Endodermal cell (in vitro differentiated cells): Measurements from ENCODE around the gene TOP3B. TPM values are rescaled to one million over a fixed set of nuclear protein-coding genes. Genes with fewer than 3 reads are reported as not detected.

Source experiments
- DNase-seq: peaks from one replicate; pipeline ENCODE4 v3.0.0-alpha.2; 2017
- H3K27ac ChIP-seq: 2 replicates; pipeline ENCODE4 v1.5.1; 2013; ENCODE audit warnings: mild to moderate bottlenecking, low read depth, low read length, moderate library complexity
- H3K27me3 ChIP-seq: 2 replicates; pipeline ENCODE4 v1.6.1; 2013; ENCODE audit warnings: mild to moderate bottlenecking, low read length, moderate library complexity; ENCODE audit not compliant: insufficient read depth, control insufficient read depth, poor library complexity, severe bottlenecking
- H3K36me3 ChIP-seq: 2 replicates; pipeline ENCODE4 v1.7.0; 2013; ENCODE audit warnings: mild to moderate bottlenecking, low read length, moderate library complexity; ENCODE audit not compliant: control insufficient read depth, insufficient read depth
- H3K4me1 ChIP-seq: one replicate; pipeline ENCODE4 v1.7.0; 2013; ENCODE audit warnings: low read length; ENCODE audit not compliant: control insufficient read depth, insufficient read depth
- H3K4me3 ChIP-seq: 2 replicates; pipeline ENCODE4 v1.5.1; 2013; ENCODE audit warnings: mild to moderate bottlenecking, low read length, moderate library complexity
- H3K9ac ChIP-seq: 2 replicates; pipeline ENCODE4 v1.6.1; 2013; ENCODE audit warnings: mild to moderate bottlenecking, low read length, moderate library complexity; ENCODE audit not compliant: poor library complexity, severe bottlenecking; ENCODE audit errors: extremely low read depth
- H3K9me3 ChIP-seq: 2 replicates; pipeline ENCODE4 v1.6.1; 2013; ENCODE audit warnings: mild to moderate bottlenecking, low read length, moderate library complexity; ENCODE audit not compliant: control insufficient read depth
- H3K27ac Mint-ChIP-seq: 2 replicates; pipeline ENCODE4 v1.8.0; 2020; ENCODE audit warnings: mixed read lengths
- H3K27me3 Mint-ChIP-seq: 2 replicates; pipeline ENCODE4 v1.8.0; 2021; ENCODE audit warnings: mild to moderate bottlenecking, mixed read lengths; ENCODE audit not compliant: insufficient read depth
- H3K36me3 Mint-ChIP-seq: 2 replicates; pipeline ENCODE4 v1.8.0; 2020; ENCODE audit warnings: low read depth, mixed read lengths
- H3K4me1 Mint-ChIP-seq: 2 replicates; pipeline ENCODE4 v1.8.0; 2020; ENCODE audit warnings: mixed read lengths
- H3K4me3 Mint-ChIP-seq: 2 replicates; pipeline ENCODE4 v1.8.0; 2020; ENCODE audit warnings: mild to moderate bottlenecking, moderate library complexity, mixed read lengths
- H3K9me3 Mint-ChIP-seq: 2 replicates; pipeline ENCODE4 v1.8.0; 2020; ENCODE audit warnings: mild to moderate bottlenecking, mixed read lengths
- WGBS, 2 experiments: methylation state at CpG; one replicate each; pipeline versions ENCODE4 v1.1.5 to v1.1.7; 2013; ENCODE audit warnings: missing lambda C conversion rate in 2 of 2, mixed read lengths in 1 of 2; ENCODE audit not compliant: insufficient coverage in 1 of 2, insufficient read length in 1 of 2; 5-methylcytosine and 5-hydroxymethylcytosine counted together
- total RNA-seq, 2 donors: library from RNA; stranded (reverse); fragmentation: NEBNext Ultra II Directional in 1 of 2; extraction: Animal tissue kit (Norgen Biotek cat#: 25700) in 1 of 2; gene quantifications; 2 replicates in 1 of 2; 3 replicates in 1 of 2; pipeline ENCODE4 v1.2.1, GENCODE V29; 2021
- TF ChIP-seq, protein P1 (sequence below): fragments of 200-600 bp; sonication (generic); conservative IDR thresholded peaks from 2 replicates; pipeline ENCODE4 v1.5.0; 2021; ENCODE audit warnings: antibody characterized with exemption, mild to moderate bottlenecking

The TOP3B gene
- total RNA-seq, 2 donors from 2014 or later, result 68.8 to 71.9 TPM

DNA sequence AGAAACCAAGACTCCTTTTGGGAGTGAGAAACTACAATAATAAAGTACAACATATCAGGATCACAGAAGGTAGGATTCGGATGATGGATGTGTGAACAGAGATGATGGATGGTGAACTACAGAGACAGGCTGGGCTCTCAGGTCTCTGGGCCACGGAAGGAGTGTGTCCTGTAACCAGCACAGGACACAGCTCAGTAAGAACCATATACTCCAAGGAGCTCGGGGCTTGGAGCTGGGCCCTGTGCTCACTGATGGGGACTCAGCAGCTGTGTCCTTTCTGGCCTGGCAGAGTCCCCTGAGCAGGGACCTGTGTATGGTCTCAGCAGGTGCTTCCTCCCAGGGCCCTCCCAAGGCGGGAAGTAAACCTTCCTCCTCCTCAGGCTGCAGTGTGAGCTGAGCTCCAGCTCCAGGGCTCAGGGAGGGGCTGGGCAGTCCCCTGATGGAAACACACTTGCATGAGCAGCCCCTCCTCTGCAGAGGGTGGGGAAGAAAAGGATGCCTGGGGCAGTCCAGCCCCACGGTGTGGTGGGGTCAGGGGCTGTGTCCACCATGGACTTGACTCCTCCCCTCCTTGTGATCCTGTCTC, 39.8 kb upstream of the TOP3B start:
- Mint-ChIP-seq H3K27ac (no peak overlapping the region), H3K36me3 (no peaks in the 10 kb centered on the region), H3K4me1 (peaks cover 17% of the 10 kb centered on the region), H3K4me3 (no peak overlapping the region), H3K9me3 (no peaks in the 10 kb centered on the region), H3K27me3 (peaks cover 22% of the 10 kb centered on the region)
- peaks cover 14% of the 10 kb centered on the region for H3K4me1 ChIP-seq
- H3K36me3 ChIP-seq, result no peaks in the 10 kb centered on the region
- WGBS, 2 experiments, result 86% methylated on average over 5 of the region's 5 CpGs; no CpG with 5 or more reads in 1 of the 2 experiments
- TF ChIP-seq, protein P1, sequence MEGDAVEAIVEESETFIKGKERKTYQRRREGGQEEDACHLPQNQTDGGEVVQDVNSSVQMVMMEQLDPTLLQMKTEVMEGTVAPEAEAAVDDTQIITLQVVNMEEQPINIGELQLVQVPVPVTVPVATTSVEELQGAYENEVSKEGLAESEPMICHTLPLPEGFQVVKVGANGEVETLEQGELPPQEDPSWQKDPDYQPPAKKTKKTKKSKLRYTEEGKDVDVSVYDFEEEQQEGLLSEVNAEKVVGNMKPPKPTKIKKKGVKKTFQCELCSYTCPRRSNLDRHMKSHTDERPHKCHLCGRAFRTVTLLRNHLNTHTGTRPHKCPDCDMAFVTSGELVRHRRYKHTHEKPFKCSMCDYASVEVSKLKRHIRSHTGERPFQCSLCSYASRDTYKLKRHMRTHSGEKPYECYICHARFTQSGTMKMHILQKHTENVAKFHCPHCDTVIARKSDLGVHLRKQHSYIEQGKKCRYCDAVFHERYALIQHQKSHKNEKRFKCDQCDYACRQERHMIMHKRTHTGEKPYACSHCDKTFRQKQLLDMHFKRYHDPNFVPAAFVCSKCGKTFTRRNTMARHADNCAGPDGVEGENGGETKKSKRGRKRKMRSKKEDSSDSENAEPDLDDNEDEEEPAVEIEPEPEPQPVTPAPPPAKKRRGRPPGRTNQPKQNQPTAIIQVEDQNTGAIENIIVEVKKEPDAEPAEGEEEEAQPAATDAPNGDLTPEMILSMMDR, result no peak
- no peak overlapping the region for H3K9ac ChIP-seq
- no peak for DNase-seq
- H3K4me3 ChIP-seq, result no peak overlapping the region
- no peaks in the 10 kb centered on the region for H3K9me3 ChIP-seq
- H3K27ac ChIP-seq, result no peak overlapping the region
- no peaks in the 10 kb centered on the region for H3K27me3 ChIP-seq

DNA sequence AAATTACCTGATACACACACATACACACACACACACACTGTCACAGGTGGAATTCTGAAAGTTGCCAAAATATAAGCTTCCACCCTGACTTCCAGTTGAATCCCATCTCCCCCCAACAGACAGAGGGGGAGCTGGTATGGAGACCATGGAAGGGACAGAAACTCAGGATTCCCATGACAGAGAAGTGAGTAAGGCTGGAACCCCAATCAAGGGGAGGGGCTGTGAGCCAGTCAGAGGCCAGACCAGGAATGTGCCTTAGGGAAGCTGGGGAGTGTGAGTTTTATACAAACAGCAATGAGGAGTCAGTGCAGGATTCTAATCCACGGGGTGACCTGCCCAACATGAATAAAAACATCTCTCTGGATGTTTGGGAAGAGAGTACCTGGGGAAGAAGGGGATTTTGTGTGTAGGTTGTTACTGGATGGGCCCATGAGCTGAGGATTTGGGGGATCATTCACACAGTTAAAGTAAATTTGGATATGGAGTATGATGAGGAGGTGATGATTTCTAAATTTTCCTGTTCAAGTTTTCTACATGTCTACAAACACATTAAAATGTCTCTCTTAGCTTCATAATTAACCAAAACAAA, 38.7 kb upstream of the TOP3B start:
- H3K27me3 ChIP-seq, result no peaks in the 10 kb centered on the region
- peaks cover 14% of the 10 kb centered on the region for H3K4me1 ChIP-seq
- peaks cover 17% of the 10 kb centered on the region for H3K4me1 Mint-ChIP-seq
- H3K36me3 ChIP-seq, result no peaks in the 10 kb centered on the region
- DNase-seq, result no peak
- no peaks in the 10 kb centered on the region for H3K9me3 ChIP-seq
- no peak overlapping the region for H3K27ac Mint-ChIP-seq
- no peak overlapping the region for H3K9ac ChIP-seq
- H3K4me3 Mint-ChIP-seq, result no peak overlapping the region
- H3K4me3 ChIP-seq, result no peak overlapping the region
- H3K27ac ChIP-seq, result no peak overlapping the region
- WGBS, 2 experiments, result 75% methylated on average over 1 of the region's 1 CpG; no CpG with 5 or more reads in 1 of the 2 experiments
- no peaks in the 10 kb centered on the region for H3K9me3 Mint-ChIP-seq
- peaks cover 25% of the 10 kb centered on the region for H3K27me3 Mint-ChIP-seq
- TF ChIP-seq, protein P1, result no peak
- H3K36me3 Mint-ChIP-seq, result no peaks in the 10 kb centered on the region

DNA sequence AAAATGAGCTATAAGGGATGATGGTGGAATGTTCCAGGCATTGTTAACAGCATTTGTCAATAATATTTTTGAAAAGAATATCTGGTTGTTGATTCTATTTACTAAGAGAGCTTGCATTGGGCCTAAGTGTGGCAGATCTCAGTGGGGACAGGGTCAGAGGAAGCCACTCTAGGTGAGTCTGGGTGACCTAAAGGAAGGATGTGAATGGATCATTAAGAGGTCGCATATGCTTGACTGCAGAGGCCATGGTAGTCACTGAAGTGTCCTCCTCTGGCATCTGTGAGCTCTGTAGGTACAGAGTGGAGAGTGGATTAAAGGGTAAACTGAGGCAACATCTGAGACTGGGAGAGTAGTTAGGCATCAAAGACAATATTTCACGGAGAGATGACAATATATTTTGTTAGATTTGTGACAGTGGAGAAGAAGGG, 37.9 kb upstream of the TOP3B start:
- H3K36me3 Mint-ChIP-seq, result no peaks in the 10 kb centered on the region
- peaks cover 24% of the 10 kb centered on the region for H3K27me3 Mint-ChIP-seq
- H3K27ac Mint-ChIP-seq, result no peak overlapping the region
- no peak for DNase-seq
- Histone ChIP-seq H3K4me1 (peaks cover 14% of the 10 kb centered on the region), H3K9me3 (no peaks in the 10 kb centered on the region), H3K27ac (no peak overlapping the region), H3K9ac (no peak overlapping the region), H3K36me3 (no peaks in the 10 kb centered on the region), H3K4me3 (no peak overlapping the region), H3K27me3 (no peaks in the 10 kb centered on the region)
- TF ChIP-seq, protein P1, result no peak
- H3K9me3 Mint-ChIP-seq, result no peaks in the 10 kb centered on the region
- H3K4me1 Mint-ChIP-seq, result peaks cover 17% of the 10 kb centered on the region
- 86 to 100% methylated on average over 2 of the region's 2 CpGs for WGBS, 2 experiments
- no peak overlapping the region for H3K4me3 Mint-ChIP-seq
